GM13977 (cell line): ENCODE results near the gene SMKR1.

ENCODE experiments used
- DNase-seq: peaks from one replicate; pipeline ENCODE4 v3.0.0; 2012; ENCODE audit warnings: low spot score
- CTCF ChIP-seq: IDR thresholded peaks from 2 replicates; pipeline ENCODE4 v1.5.1; 2012; ENCODE audit warnings: mild to moderate bottlenecking, control low read depth; ENCODE audit not compliant: insufficient read depth; ENCODE audit errors: extremely low read depth, missing control alignments
- in situ Hi-C: fragments of 300-500 bp; cut with MboI; formaldehyde crosslinking; loops from one replicate; pipeline ENCODE4 v1.12.0; 2022; ENCODE audit warnings: low sequenced_read_pairs, low pct_unique_long_range_greater_than_20kb, mixed read lengths, inconsistent platforms; ENCODE audit not compliant: unreplicated experiment

The SMKR1 gene

DNA sequence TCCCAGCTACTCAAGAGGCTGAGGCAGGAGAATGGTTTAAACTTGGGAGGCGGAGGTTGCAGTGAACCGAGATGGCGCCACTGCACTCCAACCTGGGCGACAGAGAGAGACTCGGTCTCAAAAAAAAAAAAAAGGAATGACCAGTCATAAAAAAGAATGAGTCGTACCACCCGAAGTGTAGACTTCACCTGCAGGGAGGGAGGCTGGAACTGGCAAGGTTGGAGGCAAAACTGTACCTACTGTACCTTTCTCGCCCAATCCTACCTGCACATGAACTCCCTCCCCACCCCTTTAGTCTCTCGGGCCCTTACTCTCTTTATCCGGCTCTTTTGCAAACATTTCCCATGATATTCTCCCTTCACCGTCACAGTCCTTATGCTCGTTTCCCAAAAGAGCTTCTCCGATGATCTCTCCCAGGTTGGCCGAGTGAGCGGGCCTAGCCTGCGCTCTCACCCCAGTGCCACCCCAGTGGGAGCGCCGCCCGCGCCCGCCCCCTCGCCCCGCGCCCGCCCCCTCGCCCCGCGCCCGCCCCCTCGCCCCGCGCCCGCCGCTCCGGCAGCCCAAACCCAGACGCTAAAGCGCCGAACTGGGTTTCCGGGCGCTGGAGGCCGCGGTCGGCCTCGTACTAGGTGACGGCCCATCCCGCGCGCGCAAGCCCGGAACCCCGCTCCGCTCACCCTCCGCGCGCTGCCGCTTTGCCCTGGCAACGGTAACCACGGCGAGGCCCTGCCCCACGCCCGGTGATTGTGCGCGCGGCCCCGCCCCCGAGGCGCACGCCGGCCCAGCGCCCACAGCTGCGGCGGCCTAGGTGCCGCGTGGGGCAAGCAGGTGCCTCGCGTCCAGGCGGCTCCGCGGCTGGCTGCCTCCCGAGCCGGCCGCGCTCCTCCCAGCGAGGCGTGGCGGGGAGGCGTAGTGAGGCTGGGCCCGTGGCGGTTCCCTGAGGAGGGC, at the start of gene SMKR1:
SMKR1 (plus strand) TSS at position 772 of the 948 bp plus-strand sequence. CDS start 294 bp downstream, outside the sequence.
- peak; percentile 98 for DNase-seq
- in situ Hi-C loops = no loop called here
- TF ChIP-seq CTCF = no peak

DNA sequence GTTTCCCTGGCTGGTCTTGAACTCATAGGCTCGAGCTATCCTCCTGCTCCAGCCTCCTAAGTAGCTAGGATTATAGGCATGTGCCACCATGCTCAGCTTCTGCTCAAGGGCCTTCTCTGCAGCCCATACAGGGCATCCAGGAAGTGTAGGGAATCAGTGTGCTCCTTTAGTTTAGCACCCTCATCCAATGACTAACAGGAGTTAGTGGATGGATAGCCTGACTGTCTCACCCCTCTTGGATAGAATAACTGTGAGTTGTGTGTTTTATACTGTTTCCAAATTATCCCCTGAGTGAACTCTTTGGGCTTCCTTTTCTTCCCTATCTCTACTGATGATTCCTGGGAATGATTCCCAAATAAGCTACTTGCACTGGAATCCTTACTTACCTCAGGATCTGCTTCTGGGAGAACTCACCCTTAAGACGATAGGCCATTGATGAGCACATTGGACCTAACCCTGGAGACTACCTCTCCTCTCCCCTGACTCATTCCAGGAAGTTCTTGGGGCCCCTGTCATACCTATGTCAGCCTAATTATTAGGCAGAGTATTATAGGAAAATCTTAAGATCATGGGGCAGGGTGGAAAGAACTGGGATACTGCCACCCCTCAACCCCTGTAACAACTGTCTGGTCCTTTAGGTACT, 49.6 kb upstream of the SMKR1 start:
- no peak for DNase-seq
- TF ChIP-seq CTCF = no peak
- in situ Hi-C loops = loop anchor here (25.0 kb wide), 2 partner anchors 90 to 240 kb away; no protein-coding TSS in a partner anchor

DNA sequence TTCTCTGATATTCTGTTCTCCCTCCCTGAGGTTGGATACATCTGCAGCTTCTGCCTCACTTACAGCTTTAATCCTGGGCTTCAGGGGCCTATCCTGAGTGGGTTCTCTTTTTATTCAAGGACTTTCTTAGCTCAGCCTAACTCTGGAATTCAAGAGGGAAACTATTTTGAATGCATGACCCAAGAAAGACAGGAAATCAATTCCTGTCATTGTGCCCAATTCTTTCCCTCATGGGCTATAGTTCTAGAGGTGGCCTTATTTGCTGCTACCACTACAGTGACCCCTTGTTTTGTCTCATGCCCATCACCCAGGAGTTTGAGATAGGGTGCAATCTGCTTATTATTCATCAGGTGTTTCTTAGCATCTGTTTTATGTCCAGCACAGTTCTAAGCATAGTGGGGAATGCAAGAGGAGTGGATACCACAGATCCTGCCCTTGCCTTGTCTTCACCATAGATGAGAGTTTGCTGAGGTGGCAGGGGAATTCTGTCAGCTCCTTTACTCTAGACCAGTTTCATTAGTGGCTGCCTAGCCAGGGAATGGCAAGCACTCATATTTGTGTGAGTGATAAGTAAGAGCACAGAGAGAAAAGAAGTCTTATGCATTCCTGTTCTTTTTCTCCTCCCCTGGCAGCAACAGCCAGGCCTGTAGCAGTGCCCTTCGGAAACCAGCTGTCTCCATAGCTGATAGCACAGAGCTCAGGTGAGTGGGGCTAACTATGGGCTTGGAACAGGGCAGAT, 48.7 kb upstream of the SMKR1 start:
- TF ChIP-seq CTCF = no peak
- in situ Hi-C loops = loop anchor here (25.0 kb wide), 2 partner anchors 91 to 241 kb away; no protein-coding TSS in a partner anchor
- DNase-seq = no peak

- no peak for TF ChIP-seq CTCF
- in situ Hi-C loops = loop anchor here (25.0 kb wide), 2 partner anchors 92 to 242 kb away; no protein-coding TSS in a partner anchor
- DNase-seq = no peak
Observed at GRCh38 chr7:129454249-129454551, 48.1 kb upstream of the SMKR1 start.

GRCh38 chr7:129456421-129456820, 45.9 kb upstream of the SMKR1 start:
- in situ Hi-C loops = loop anchor here (25.0 kb wide), 2 partner anchors 94 to 244 kb away; no protein-coding TSS in a partner anchor
- no peak for TF ChIP-seq CTCF
- DNase-seq = no peak

GRCh38 chr7:129457101-129457500, 45.2 kb upstream of the SMKR1 start:
- in situ Hi-C loops = loop anchor here (25.0 kb wide), 2 partner anchors 95 to 245 kb away; no protein-coding TSS in a partner anchor
- DNase-seq = no peak

More at GRCh38 chr7:129457101-129457500, 45.2 kb upstream of the SMKR1 start:
- TF ChIP-seq CTCF = no peak
